CD14-positive monocyte (primary cell): ENCODE measurements around the gene SHBG. TPM values are rescaled to one million over a fixed set of nuclear protein-coding genes. Genes with fewer than 3 reads are reported as not detected.
A peak's percentile ranks its signal among the peaks of the same experiment; 100 is the strongest.

ENCODE experiments used
- DNase-seq, 3 donors: peaks; one replicate each; pipeline ENCODE4 v3.0.0-alpha.2; 2011 to 2022
- H2AFZ ChIP-seq: 2 replicates; pipeline ENCODE4 v1.6.0; 2012; ENCODE audit warnings: mild to moderate bottlenecking, low read depth, low read length, inconsistent platforms; ENCODE audit not compliant: insufficient read depth, poor library complexity, severe bottlenecking
- H3K27ac ChIP-seq, 2 donors: 1 replicate in 1 of 2; 2 replicates in 1 of 2; pipeline ENCODE4 v1.5.1; 2012 to 2013; ENCODE audit warnings: low read length in 2 of 2, control low read depth in 1 of 2, inconsistent platforms in 1 of 2, low read depth in 1 of 2, mild to moderate bottlenecking in 1 of 2
- H3K27me3 ChIP-seq, 2 donors: one replicate each; pipeline versions ENCODE4 v1.6.0 to v1.6.1; 2011 to 2013; ENCODE audit warnings: low read length in 2 of 2; ENCODE audit not compliant: control insufficient read depth in 2 of 2, insufficient read depth in 2 of 2
- H3K36me3 ChIP-seq, 2 donors: replicated peaks in 1 of 2; 1 replicate in 1 of 2; 2 replicates in 1 of 2; pipeline versions ENCODE4 v1.5.1 to v1.6.1; 2012 to 2013; ENCODE audit warnings: low read length in 2 of 2, control low read depth in 1 of 2, inconsistent platforms in 1 of 2, mild to moderate bottlenecking in 1 of 2; ENCODE audit not compliant: insufficient read depth in 2 of 2, control insufficient read depth in 1 of 2
- H3K4me1 ChIP-seq, 2 donors: 1 replicate in 1 of 2; 2 replicates in 1 of 2; pipeline versions ENCODE4 v1.5.1 to v1.6.1; 2012 to 2013; ENCODE audit warnings: low read length in 2 of 2, control low read depth in 1 of 2, inconsistent platforms in 1 of 2, mild to moderate bottlenecking in 1 of 2, moderate library complexity in 1 of 2; ENCODE audit not compliant: insufficient read depth in 2 of 2, control insufficient read depth in 1 of 2
- H3K4me2 ChIP-seq: replicated peaks from 2 replicates; pipeline ENCODE3; 2012; ENCODE audit warnings: low read length, moderate library complexity, mild to moderate bottlenecking; ENCODE audit not compliant: poor library complexity, severe bottlenecking; ENCODE audit errors: extremely low read depth
- H3K4me3 ChIP-seq, 3 experiments: fragments of 200-600 bp in 1 of 3; sonication (generic) in 1 of 3; replicated peaks in 1 of 3; 1 replicate in 2 of 3; 2 replicates in 1 of 3; pipeline ENCODE4 v1.5.1; 2011 to 2013; ENCODE audit warnings: low read length in 3 of 3, mild to moderate bottlenecking in 3 of 3, control low read depth in 2 of 3, low read depth in 2 of 3, inconsistent platforms in 1 of 3, moderate library complexity in 1 of 3
- H3K79me2 ChIP-seq: 2 replicates; pipeline ENCODE4 v1.6.0; 2012; ENCODE audit warnings: mild to moderate bottlenecking, control low read depth, inconsistent platforms, low read length, moderate library complexity; ENCODE audit not compliant: insufficient read depth
- H3K9ac ChIP-seq: 2 replicates; pipeline ENCODE4 v1.6.0; 2017; ENCODE audit warnings: low read length, mild to moderate bottlenecking; ENCODE audit not compliant: insufficient read depth, poor library complexity, severe bottlenecking
- H3K9me3 ChIP-seq, 2 donors: replicated peaks in 1 of 2; 1 replicate in 1 of 2; 2 replicates in 1 of 2; pipeline versions ENCODE4 v1.5.1 to v1.6.1; 2012 to 2013; ENCODE audit warnings: low read length in 2 of 2, control low read depth in 1 of 2; ENCODE audit not compliant: control insufficient read depth in 1 of 2, insufficient read depth in 1 of 2
- H4K20me1 ChIP-seq: 2 replicates; pipeline ENCODE4 v1.6.0; 2012; ENCODE audit warnings: mild to moderate bottlenecking, low read length, control low read depth, moderate library complexity; ENCODE audit not compliant: insufficient read depth
- H3K27ac Mint-ChIP-seq, 7 donors: one replicate each; pipeline ENCODE4 v1.8.0; 2020; ENCODE audit warnings: mild to moderate bottlenecking in 7 of 7, mixed read lengths in 7 of 7, moderate library complexity in 6 of 7, inconsistent platforms in 2 of 7
- H3K27me3 Mint-ChIP-seq, 3 donors: one replicate each; pipeline ENCODE4 v1.8.0; 2021 to 2022; ENCODE audit warnings: low read depth in 3 of 3, mild to moderate bottlenecking in 3 of 3, mixed read lengths in 3 of 3, moderate library complexity in 3 of 3, inconsistent platforms in 1 of 3
- H3K36me3 Mint-ChIP-seq, 2 donors: one replicate each; pipeline ENCODE4 v1.8.0; 2020; ENCODE audit warnings: mixed read lengths in 2 of 2, inconsistent platforms in 1 of 2, mild to moderate bottlenecking in 1 of 2
- H3K4me1 Mint-ChIP-seq: one replicate; pipeline ENCODE4 v1.8.0; 2020; ENCODE audit warnings: mild to moderate bottlenecking, mixed read lengths
- H3K4me3 Mint-ChIP-seq, 2 donors: one replicate each; pipeline ENCODE4 v1.8.0; 2020; ENCODE audit warnings: mild to moderate bottlenecking in 2 of 2, mixed read lengths in 2 of 2, moderate library complexity in 1 of 2
- H3K9me3 Mint-ChIP-seq, 7 donors: one replicate each; pipeline ENCODE4 v1.8.0; 2020 to 2022; ENCODE audit warnings: mixed read lengths in 7 of 7, mild to moderate bottlenecking in 6 of 7, moderate library complexity in 6 of 7, inconsistent platforms in 2 of 7
- WGBS: methylation state at CpG from one replicate; pipeline ENCODE4 v1.1.5; 2013; ENCODE audit warnings: missing lambda C conversion rate; ENCODE audit not compliant: insufficient coverage; 5-methylcytosine and 5-hydroxymethylcytosine counted together
- intact Hi-C, 2 donors: fragments of 100-400 bp; cut with micrococcal nuclease; formaldehyde crosslinking; loops; one replicate each; pipeline versions ENCODE4 v1.15.0 to v1.15.1; 2023
- polyA plus RNA-seq, 3 donors: library from polyadenylated mRNA; depleted of rRNA in 1 of 3; unstranded in 2 of 3; stranded (reverse) in 1 of 3; fragments of 300-500 nt in 2 of 3; fragments of >200 nt in 1 of 3; fragmentation: Illumina TruSeq in 2 of 3; gene quantifications; 1 replicate in 2 of 3; 2 replicates in 1 of 3; pipeline ENCODE4 v1.2.3, GENCODE V29; 2012 to 2021
- TF ChIP-seq, protein P1 (sequence below): fragments of 200-600 bp; IDR thresholded peaks from one replicate; pipeline ENCODE4 v1.8.0; 2022; ENCODE audit warnings: antibody characterized with exemption, mild to moderate bottlenecking

The SHBG gene
- polyA plus RNA-seq, 3 donors, result 0.43 TPM; not detected in 1

DNA sequence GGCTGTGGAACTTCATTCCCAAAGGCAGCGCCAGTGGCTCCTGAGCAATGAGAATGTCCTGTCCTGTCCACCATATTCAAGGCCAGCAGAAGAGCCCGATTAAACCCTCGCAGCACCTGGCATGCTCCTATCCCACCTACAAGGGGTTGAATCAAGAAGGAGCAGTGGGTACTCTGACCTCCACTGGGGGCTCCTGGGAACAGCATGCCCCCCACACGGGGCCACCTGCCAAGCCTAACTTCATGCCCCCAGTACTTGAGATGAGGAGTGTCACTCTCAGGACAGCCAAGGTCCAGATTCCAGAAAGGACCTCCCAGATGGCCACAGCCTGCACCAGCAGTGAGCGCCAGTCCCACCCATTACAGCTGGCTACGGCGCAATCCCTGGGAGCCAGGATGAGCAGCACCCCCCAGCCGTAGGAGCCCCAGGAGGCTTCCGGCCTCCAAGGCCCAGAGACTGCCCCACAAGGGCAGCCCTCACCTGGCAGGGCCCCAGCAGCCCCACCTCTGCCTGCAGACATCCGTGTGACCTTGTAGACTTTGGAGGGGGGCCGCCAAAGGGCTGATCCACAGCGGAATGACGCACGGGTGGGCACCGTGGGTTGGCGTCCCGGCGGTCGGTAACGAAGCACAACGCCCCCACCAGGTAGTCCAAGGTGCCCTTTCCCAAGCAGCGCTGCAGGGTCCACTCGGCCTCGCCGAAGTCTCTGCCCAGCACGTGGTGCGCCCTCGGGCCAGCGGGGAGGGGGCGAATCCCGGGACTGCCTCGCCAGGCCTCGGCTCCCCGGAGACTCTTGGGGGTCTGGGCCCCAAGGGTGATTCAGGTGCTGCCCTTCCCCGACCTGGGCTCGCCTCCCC lies 47.3 kb upstream of the SHBG start:
- H4K20me1 ChIP-seq, result peaks cover 51% of the 10 kb centered on the region
- H3K9ac ChIP-seq, result peak overlapping the region; percentile 97
- Mint-ChIP-seq H3K27ac (peak overlapping the region; percentile 98 to 100 (median 100)), H3K4me3 (peak overlapping the region; percentile 90 to 98), H3K36me3 (peaks cover 54 to 67% of the 10 kb centered on the region in 2 donors), H3K27me3 (peaks cover 0 to 6% (median 2%) of the 10 kb centered on the region in 3 donors), H3K9me3 (peaks cover 0 to 6% (median 0%) of the 10 kb centered on the region in 7 donors), H3K4me1 (peaks cover 70% of the 10 kb centered on the region)
- peaks cover 77% of the 10 kb centered on the region for H3K79me2 ChIP-seq
- TF ChIP-seq, protein P1, sequence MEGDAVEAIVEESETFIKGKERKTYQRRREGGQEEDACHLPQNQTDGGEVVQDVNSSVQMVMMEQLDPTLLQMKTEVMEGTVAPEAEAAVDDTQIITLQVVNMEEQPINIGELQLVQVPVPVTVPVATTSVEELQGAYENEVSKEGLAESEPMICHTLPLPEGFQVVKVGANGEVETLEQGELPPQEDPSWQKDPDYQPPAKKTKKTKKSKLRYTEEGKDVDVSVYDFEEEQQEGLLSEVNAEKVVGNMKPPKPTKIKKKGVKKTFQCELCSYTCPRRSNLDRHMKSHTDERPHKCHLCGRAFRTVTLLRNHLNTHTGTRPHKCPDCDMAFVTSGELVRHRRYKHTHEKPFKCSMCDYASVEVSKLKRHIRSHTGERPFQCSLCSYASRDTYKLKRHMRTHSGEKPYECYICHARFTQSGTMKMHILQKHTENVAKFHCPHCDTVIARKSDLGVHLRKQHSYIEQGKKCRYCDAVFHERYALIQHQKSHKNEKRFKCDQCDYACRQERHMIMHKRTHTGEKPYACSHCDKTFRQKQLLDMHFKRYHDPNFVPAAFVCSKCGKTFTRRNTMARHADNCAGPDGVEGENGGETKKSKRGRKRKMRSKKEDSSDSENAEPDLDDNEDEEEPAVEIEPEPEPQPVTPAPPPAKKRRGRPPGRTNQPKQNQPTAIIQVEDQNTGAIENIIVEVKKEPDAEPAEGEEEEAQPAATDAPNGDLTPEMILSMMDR, result no peak
- H2AFZ ChIP-seq, result no peak overlapping the region
- H3K27ac ChIP-seq, result peak overlapping the region; percentile 99
- no peaks in the 10 kb centered on the region for H3K27me3 ChIP-seq
- H3K4me3 ChIP-seq, result peak overlapping the region; percentile 82 to 98 (median 91)
- intact Hi-C loops, result loop anchor here (5.0 kb wide), 2 partner anchors 145 to 275 kb away; partner anchors contain the start of genes EIF5A (in 1 of the 2), FGF11 (in 1 of the 2) and TMEM102 (in 1 of the 2)
- DNase-seq, result no peak
- H3K4me1 ChIP-seq, result peaks cover 74 to 91% of the 10 kb centered on the region in 2 donors
- peak overlapping the region; percentile 99 for H3K4me2 ChIP-seq
- peaks cover 23 to 25% of the 10 kb centered on the region in 2 donors for H3K36me3 ChIP-seq
- 88% methylated on average over 31 of the region's 36 CpGs for WGBS
- H3K9me3 ChIP-seq, result no peaks in the 10 kb centered on the region

DNA sequence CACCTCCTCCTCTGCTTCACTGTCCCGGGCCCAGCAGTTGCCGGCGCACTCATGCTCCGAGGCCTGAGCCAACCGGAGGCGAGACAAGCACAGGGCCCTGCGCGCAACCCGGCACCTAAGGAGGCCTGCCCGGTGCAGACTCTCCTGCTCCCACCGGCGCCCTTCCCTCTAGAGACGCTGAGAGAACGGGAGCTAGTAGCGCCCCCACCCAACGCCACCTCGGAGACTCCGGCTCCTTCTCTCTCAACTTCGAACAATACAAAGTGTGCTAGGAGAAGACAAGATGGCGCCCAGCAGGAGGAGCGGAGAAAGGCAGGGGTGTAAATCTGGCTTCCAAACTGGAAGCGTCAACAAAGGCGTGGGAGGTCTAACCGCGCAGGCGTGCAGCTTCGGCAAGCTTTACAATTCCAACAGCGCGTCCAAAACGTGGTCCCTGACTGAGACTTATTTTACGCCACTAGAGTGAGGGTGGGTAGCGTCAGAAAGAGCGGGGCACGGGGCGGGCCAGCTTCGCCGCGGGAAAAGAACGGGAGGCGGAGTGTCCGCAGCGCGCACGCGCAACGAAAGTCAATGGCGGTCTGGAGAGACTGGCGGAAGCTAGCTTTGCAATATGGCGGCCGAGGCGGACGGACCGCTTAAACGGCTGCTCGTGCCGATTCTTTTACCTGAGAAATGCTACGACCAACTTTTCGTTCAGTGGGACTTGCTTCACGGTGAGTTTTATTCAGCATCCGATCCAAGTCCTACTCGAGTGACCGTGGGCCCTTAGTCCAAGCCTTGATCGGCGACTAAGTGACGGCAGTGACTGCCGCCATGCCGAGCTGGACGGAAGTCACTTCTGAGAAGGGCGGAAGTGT lies 46.5 kb upstream of the SHBG start, which contains the start of gene MPDU1:
Gene MPDU1, plus strand, starts transcription at position 600 of the 857 bp plus-strand sequence. Its CDS starts 11 bp downstream, at position 611.
- Histone ChIP-seq H3K27ac (peak within 1 kb of the TSS; percentile 99), H3K27me3 (no peaks in the 10 kb centered on the region), H3K4me1 (peaks cover 74 to 91% of the 10 kb centered on the region in 2 donors), H3K9me3 (no peaks in the 10 kb centered on the region), H2AFZ (peak within 1 kb of the TSS; percentile 71), H3K4me3 (peak within 1 kb of the TSS; percentile 59 to 98 (median 60)), H3K36me3 (peaks cover 19 to 22% of the 10 kb centered on the region in 2 donors), H3K79me2 (peaks cover 74% of the 10 kb centered on the region), H4K20me1 (peaks cover 46% of the 10 kb centered on the region), H3K4me2 (peak within 1 kb of the TSS; percentile 99), H3K9ac (peak within 1 kb of the TSS; percentile 80)
- Mint-ChIP-seq H3K36me3 (peaks cover 52 to 66% of the 10 kb centered on the region in 2 donors), H3K27me3 (peaks cover 0 to 6% (median 2%) of the 10 kb centered on the region in 3 donors), H3K27ac (peak within 1 kb of the TSS; percentile 98 to 100 (median 100)), H3K9me3 (peaks cover 0 to 6% (median 0%) of the 10 kb centered on the region in 7 donors), H3K4me1 (peaks cover 70% of the 10 kb centered on the region), H3K4me3 (peak within 1 kb of the TSS; percentile 98 to 99)
- peak; percentile 94 to 98 (median 97) for DNase-seq
- intact Hi-C loops, result loop anchor here (5.0 kb wide), 2 partner anchors 146 to 276 kb away; partner anchors contain the start of genes EIF5A (in 1 of the 2), FGF11 (in 1 of the 2) and TMEM102 (in 1 of the 2)
- 8% methylated on average over 58 of the region's 69 CpGs for WGBS
- TF ChIP-seq, protein P1, result no peak
